ENCODE measurements around the gene IFNA17.

DNA sequence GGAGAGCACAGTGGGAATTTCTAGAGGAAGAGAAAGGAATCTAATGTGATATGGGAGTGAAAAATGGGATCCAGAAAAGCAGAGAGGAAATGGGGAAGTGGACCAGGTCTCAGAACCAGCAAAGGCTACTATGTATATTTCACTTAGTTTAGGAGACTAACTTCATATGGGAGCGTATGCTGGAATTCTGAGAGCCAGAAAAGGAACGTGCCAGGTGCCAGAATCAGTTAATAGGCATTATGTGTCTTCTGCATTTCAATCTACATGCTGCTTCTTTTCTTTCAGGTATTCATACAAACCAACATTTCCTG is 40.3 kb upstream of the IFNA17 start:
- TF ChIP-seq, protein P1, sequence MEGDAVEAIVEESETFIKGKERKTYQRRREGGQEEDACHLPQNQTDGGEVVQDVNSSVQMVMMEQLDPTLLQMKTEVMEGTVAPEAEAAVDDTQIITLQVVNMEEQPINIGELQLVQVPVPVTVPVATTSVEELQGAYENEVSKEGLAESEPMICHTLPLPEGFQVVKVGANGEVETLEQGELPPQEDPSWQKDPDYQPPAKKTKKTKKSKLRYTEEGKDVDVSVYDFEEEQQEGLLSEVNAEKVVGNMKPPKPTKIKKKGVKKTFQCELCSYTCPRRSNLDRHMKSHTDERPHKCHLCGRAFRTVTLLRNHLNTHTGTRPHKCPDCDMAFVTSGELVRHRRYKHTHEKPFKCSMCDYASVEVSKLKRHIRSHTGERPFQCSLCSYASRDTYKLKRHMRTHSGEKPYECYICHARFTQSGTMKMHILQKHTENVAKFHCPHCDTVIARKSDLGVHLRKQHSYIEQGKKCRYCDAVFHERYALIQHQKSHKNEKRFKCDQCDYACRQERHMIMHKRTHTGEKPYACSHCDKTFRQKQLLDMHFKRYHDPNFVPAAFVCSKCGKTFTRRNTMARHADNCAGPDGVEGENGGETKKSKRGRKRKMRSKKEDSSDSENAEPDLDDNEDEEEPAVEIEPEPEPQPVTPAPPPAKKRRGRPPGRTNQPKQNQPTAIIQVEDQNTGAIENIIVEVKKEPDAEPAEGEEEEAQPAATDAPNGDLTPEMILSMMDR (IDR thresholded peaks at IDR 0.05), result no peak
- no peak for TF ChIP-seq POLR2A (IDR thresholded peaks at IDR 0.05)

Data from prostate gland (tissue), 2 donors.